PC-3 (cell line): ENCODE measurements around the gene DISC1.

Experiments used
- CTCF ChIP-seq: fragments of 300-600 bp; sonication (generic); conservative IDR thresholded peaks from 2 replicates; pipeline ENCODE4 v1.5.1; 2017; ENCODE audit warnings: antibody characterized with exemption, low read depth, mild to moderate bottlenecking, low read length
- EZH2 ChIP-seq: fragments of 300-600 bp; sonication (generic); IDR thresholded peaks from one replicate; pipeline ENCODE4 v1.6.1; 2017; ENCODE audit warnings: antibody characterized with exemption, mild to moderate bottlenecking, low read length; ENCODE audit not compliant: unreplicated experiment

- no peak for TF ChIP-seq CTCF
- TF ChIP-seq EZH2: no peak
Observed at GRCh38 chr1:231938711-231939110, 312.1 kb downstream of the DISC1 start.
